ENCODE results near the gene RBBP8. TPM values are rescaled to one million over a fixed set of nuclear protein-coding genes. Genes with fewer than 3 reads are reported as not detected.

The RBBP8 gene
- total RNA-seq, 3 donors from 2014 or later: 18.5 to 21.4 (median 20.1) TPM

- intact Hi-C loops (cut with DNase I, micrococcal nuclease): no loop called here
- Histone ChIP-seq H3K9me3 (no peaks in the 10 kb centered on the region), H3K4me1 (ENCODE audit: low read depth) (no peaks in the 10 kb centered on the region), H3K36me3 (ENCODE audit: low read depth) (no peaks in the 10 kb centered on the region), H3K4me3 (no peak overlapping the region)
- ATAC-seq (no peak), DNase-seq (no peak)
- no peak for TF ChIP-seq CTCF (IDR thresholded peaks at IDR 0.05)
Observed at GRCh38 chr18:23062011-23062410, 128.9 kb downstream of the RBBP8 start.

GRCh38 chr18:23063502-23063901 lies 130.4 kb downstream of the RBBP8 start:
- ATAC-seq: no peak
- no peaks in the 10 kb centered on the region for H3K36me3 ChIP-seq (ENCODE audit: low read depth)
- no peak overlapping the region for H3K4me3 ChIP-seq
- H3K4me1 ChIP-seq (ENCODE audit: low read depth): no peaks in the 10 kb centered on the region
- DNase-seq: no peak
- no peaks in the 10 kb centered on the region for H3K9me3 ChIP-seq
- intact Hi-C loops (cut with DNase I, micrococcal nuclease): no loop called here
- TF ChIP-seq CTCF (IDR thresholded peaks at IDR 0.05): no peak

- TF ChIP-seq CTCF (IDR thresholded peaks at IDR 0.05): no peak
- H3K4me3 ChIP-seq: no peak overlapping the region
- H3K9me3 ChIP-seq: no peaks in the 10 kb centered on the region
- DNase-seq: no peak
- no peaks in the 10 kb centered on the region for H3K4me1 ChIP-seq (ENCODE audit: low read depth)
- ATAC-seq: no peak
- H3K36me3 ChIP-seq (ENCODE audit: low read depth): no peaks in the 10 kb centered on the region
- intact Hi-C loops (cut with DNase I, micrococcal nuclease): no loop called here
Observed at GRCh38 chr18:23065234-23065806, 132.2 kb downstream of the RBBP8 start.

GRCh38 chr18:23066060-23066459 lies 132.9 kb downstream of the RBBP8 start:
- H3K9me3 ChIP-seq: no peaks in the 10 kb centered on the region
- ATAC-seq: no peak
- TF ChIP-seq CTCF (IDR thresholded peaks at IDR 0.05): no peak
- H3K4me1 ChIP-seq (ENCODE audit: low read depth): no peaks in the 10 kb centered on the region
- no peak for DNase-seq
- H3K4me3 ChIP-seq: no peak overlapping the region
- intact Hi-C loops (cut with DNase I, micrococcal nuclease): no loop called here
- no peaks in the 10 kb centered on the region for H3K36me3 ChIP-seq (ENCODE audit: low read depth)

- Histone ChIP-seq H3K4me3 (no peak overlapping the region), H3K9me3 (no peaks in the 10 kb centered on the region), H3K36me3 (ENCODE audit: low read depth) (no peaks in the 10 kb centered on the region), H3K4me1 (ENCODE audit: low read depth) (no peaks in the 10 kb centered on the region)
- ATAC-seq: no peak
- DNase-seq: no peak
- intact Hi-C loops (cut with DNase I, micrococcal nuclease): no loop called here
- no peak for TF ChIP-seq CTCF (IDR thresholded peaks at IDR 0.05)
Observed at GRCh38 chr18:23066504-23067039, 133.4 kb downstream of the RBBP8 start.

- H3K4me1 ChIP-seq (ENCODE audit: low read depth): no peaks in the 10 kb centered on the region
- no peak overlapping the region for H3K4me3 ChIP-seq
- ATAC-seq: peak; percentile 19
- H3K36me3 ChIP-seq (ENCODE audit: low read depth): no peaks in the 10 kb centered on the region
- H3K9me3 ChIP-seq: no peaks in the 10 kb centered on the region
- TF ChIP-seq CTCF (IDR thresholded peaks at IDR 0.05): no peak
- DNase-seq: no peak
- intact Hi-C loops (cut with DNase I, micrococcal nuclease): no loop called here
Observed at GRCh38 chr18:23067236-23067635, 134.1 kb downstream of the RBBP8 start.

All from mucosa of descending colon (tissue), 3 donors.